GM18951 (cell line): ENCODE results near the gene AKR1A1.
"Not testable (repeated sequence)": the region's sequence is repeated elsewhere in the genome, so short reads cannot be mapped to it uniquely, and the experiment has no call there.

Experiments used
- POLR2A ChIP-seq: IDR thresholded peaks from 4 replicates; pipeline ENCODE4 v1.6.1; 2011; ENCODE audit warnings: mild to moderate bottlenecking; ENCODE audit not compliant: insufficient read length, insufficient read depth; ENCODE audit errors: extremely low read depth
- in situ Hi-C: fragments of 300-500 bp; cut with MboI; formaldehyde crosslinking; loops from one replicate; pipeline ENCODE4 v1.12.0; 2022; ENCODE audit warnings: low sequenced_read_pairs, mixed read lengths, inconsistent platforms; ENCODE audit not compliant: unreplicated experiment

Gene AKR1A1

DNA sequence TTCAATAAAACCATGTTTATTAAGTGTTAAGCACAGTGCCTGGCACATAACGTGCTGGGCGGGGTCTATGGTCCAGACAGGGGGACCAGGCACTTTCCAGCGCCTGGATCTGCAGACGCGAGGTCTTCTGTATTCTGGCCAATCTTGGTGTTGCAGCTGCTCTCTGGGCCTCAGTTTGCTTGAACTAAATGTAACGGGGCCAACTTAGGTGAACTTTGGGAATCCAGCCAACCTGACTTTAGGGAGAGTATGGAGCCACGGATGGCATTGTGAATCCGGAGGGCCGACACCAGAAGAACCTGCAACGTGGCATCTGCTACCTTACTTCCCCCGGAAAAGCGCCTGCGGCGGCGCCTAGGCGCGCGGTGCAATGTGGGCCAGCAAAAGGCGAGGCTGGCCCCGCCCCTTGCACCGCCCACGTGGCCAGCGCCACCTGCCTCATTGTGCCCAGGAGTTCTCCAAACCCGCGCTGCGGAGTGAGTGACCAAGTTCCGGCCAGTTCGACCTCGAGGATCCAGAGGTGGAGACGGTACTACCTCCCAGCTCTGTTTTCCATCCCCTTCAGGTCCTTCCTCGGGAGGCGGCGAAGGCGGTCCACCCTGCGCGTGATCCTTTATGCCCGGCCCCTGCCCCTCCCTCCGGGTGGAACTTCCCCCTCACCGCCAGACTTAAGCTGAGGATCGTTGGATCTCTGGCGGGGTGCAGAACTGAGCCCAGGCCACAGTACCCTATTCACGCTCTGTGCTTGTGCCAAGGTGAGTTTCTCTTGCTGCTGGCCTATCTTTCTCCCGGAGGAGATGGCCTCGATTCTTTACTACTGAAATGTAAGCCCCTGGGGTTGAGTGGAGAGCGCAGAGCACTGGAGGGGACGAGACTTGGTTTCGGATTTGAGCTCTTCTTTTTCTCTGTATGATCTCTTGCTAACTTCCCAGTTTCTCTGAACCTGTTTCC is at the start of gene AKR1A1:
Gene AKR1A1 (plus strand): TSS at position 426 of the 951 bp plus-strand sequence. CDS start 10,969 bp downstream, outside the sequence.
- peak; percentile 95 for TF ChIP-seq POLR2A
- in situ Hi-C loops: no loop called here

DNA sequence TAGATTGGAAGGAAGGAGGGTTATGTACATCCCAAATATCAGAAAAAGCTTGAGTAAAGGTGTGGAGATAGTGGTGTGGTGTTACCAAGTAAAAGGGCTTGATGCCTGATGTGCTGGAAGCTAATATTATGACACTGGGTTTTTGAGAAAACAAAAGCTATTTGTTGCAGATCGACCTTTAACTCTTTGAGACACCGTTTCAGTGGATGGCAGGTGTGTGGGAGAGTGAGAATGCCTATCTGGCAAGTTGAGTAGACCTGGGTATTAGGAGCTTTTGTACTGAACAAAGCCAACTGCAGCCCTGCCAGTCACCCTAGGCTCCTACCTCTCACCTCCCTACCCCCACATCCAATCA is 49.1 kb upstream of the AKR1A1 start:
- in situ Hi-C loops: no loop called here
- no peak for TF ChIP-seq POLR2A

DNA sequence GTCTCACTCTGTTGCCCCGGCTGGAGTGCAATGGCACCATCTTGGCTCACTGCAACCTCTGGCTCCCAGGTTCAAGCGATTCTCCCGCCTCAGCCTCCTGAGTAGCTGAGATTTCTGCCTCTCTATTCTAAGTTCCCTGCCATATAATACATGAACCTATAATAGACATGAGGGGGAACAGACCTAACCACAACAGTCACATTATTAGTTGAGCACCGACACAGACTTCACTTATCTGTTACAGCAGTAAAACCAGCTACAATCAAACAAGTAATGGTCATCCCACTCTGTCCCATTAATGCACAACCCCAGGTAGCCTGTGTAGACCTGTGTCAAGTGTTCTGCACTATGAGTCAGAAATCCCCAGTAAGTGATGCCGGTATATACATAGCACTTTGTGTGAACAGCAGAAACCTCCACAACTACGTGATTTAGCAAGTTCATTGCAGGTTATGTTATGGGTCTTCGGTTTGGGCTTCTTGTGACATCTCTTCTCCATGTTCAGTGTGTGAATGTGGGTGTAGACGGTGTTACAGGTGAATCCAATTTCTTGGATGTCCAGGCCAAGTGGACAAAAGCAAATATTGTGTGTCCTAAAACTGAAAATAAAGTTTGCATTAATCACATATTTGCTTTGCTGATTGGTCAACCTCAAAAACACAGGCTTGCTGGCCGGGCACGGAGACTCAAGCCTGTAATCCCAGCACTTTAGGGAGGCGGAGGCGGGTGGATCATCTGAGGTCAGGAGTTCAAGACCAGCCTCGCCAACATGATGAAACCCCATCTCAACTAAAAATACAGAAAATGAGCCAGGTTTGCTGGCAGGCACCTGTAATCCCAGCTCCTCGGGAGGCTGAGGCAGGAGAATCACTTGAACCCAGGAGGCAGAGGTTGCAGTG is 46.9 kb upstream of the AKR1A1 start:
- TF ChIP-seq POLR2A: no peak
- in situ Hi-C loops: no loop called here

DNA sequence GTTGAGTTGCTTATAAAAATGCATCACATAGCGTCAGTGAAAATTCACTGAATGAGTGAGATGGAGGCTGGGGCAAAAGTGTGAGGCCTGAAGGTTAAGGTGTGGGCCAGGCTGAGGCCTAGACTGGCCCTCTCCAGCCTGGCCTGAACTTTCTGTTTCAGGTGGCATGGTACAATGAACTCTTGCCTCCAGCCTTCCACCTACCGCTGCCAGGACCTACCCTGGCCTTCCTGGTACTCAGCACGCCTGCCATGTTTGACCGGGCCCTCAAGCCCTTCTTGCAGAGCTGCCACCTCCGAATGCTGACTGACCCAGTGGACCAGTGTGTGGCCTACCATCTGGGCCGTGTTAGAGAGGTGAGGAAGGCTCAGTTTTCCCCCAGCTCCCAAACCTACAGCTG is 43.4 kb upstream of the AKR1A1 start:
- TF ChIP-seq POLR2A: peak; percentile 21
- in situ Hi-C loops: loop anchor here (5.0 kb wide), 1 partner anchor 65 kb away; no protein-coding TSS in a partner anchor

DNA sequence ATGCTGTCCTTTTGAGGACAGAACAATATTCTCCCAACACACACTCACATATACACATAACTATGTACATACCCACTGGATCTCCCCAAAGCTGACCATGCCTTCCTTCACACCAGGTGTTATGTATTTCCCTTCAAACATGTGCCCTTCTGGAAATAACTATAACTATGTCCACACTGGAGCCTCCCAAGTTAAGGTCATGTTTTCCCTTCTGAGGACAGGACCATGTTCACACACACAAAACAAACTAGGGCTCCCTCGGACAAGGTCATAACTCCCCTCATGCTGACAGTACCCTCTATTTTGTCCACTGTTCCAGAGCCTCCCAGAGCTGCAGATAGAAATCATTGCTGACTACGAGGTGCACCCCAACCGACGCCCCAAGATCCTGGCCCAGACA is 42.7 kb upstream of the AKR1A1 start:
- in situ Hi-C loops: loop anchor here (5.0 kb wide), 1 partner anchor 64 kb away; no protein-coding TSS in a partner anchor
- no peak for TF ChIP-seq POLR2A

DNA sequence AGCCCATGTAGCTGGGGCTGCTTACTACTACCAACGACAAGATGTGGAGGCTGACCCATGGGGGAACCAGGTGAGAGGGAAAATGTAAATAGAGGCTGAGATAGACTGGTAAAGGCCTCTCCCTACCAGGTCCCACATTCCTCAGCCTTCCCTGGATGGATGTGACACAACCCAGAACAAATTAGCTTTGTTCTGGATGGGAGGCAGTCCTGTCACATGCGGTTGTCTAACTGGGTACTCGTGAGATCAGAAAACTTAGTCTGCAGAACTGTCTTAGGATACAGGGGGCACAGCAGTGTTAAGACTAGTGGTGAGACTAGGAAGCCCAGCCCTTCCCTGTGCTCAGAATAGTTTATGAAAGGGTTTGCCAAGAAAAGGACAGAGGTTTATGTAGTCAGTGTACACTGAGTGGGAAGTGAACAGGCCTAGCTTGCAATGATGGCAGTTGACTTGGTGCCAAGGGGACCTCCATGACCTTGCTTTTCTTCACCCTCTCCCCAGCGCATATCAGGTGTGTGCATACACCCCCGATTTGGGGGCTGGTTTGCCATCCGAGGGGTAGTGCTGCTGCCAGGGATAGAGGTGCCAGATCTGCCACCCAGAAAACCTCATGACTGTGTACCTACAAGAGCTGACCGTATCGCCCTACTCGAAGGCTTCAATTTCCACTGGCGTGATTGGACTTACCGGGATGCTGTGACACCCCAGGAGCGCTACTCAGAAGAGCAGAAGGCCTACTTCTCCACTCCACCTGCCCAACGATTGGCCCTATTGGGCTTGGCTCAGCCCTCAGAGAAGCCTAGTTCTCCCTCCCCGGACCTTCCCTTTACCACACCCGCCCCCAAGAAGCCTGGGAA is 42.1 kb upstream of the AKR1A1 start:
- in situ Hi-C loops: loop anchor here (5.0 kb wide), 1 partner anchor 64 kb away; no protein-coding TSS in a partner anchor

DNA sequence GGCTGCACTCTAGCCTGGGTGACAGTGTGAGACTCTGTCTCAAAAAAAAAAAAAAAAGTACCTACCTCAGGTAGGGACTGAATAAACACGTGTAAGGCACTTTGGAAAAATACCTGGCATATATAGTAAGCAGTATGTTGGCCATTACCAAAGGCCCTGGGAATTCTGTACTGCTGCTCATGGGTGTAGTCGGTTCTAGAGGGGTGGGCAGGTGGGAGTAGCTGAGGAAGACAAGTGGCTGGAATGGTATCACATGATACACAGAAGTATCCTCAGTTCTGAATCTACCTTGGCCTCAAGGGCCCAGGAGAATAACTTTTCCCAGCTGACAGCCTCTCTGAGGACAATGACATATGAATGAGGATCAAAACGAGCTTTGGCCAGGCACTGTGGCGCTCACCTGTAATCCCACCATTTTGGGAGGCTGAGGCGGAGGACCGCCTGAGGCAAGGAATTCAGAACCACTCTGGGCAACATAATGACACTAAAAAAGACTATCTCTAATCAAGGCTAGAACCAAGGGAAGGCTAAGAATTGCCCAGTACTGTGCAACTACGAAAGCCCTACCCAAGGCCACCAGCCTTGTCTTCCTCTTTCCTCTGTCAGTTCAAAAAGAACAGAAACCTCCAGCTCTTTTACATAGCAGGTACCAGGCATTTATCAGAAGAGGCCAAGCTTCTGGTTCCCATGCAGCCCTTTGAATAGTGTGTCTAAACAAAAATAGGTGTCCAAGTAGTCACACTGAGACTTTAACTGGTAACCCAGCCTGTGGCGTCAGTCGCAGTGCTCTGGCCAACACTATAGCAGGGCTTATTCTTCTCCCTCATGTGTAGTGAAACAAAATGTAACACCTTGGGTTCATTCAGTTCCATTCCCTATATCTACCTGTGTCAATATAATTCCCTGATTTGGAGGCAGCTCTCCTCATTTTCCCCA is 40.3 kb upstream of the AKR1A1 start:
- in situ Hi-C loops: no loop called here
- no peak for TF ChIP-seq POLR2A

More for the DNA sequence above, 42.1 kb upstream of the AKR1A1 start:
- TF ChIP-seq POLR2A: peak; percentile 36

DNA sequence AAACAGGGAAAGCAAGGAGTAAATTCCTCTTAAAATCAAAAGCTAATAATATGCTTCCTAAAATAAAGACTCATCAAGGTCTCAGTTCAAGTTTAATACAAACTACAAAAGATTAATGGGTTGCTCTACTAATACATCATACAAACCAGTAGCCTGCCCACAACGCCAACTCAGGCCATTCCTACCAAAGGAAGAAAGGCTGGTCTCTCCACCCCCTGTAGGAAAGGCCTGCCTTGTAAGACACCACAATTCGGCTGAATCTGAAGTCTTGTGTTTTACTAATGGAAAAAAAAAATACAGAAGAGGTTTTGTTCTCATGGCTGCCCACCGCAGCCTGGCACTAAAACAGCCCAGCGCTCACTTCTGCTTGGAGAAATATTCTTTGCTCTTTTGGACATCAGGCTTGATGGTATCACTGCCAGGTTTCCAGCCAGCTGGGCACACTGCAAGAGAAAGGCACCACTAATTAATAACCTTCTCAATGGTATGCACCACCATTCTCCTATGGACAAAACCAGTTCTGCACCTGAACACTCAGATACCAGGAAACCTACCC is 39.6 kb upstream of the AKR1A1 start:
- in situ Hi-C loops: no loop called here
- no peak for TF ChIP-seq POLR2A

DNA sequence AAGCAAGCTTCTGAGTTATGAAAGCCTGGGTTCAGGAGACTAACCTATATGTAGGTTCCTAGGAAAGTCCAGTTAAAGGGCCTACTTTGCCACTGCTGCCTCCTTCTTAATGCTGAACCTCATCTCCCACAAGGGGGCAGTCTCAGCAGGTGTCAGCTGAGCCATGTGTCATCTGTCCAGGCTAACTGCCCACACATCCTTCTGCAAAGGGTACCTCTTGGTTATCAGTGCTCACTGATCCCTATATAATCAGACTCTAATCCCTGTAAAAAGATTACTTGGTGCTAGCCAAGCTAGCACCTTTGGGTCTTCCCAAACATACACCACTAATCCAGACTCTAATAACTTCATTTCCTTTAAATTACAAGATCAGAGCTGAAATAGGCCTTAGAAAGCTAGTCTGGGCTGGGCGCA is 38.0 kb upstream of the AKR1A1 start:
- in situ Hi-C loops: no loop called here
- TF ChIP-seq POLR2A: no peak

DNA sequence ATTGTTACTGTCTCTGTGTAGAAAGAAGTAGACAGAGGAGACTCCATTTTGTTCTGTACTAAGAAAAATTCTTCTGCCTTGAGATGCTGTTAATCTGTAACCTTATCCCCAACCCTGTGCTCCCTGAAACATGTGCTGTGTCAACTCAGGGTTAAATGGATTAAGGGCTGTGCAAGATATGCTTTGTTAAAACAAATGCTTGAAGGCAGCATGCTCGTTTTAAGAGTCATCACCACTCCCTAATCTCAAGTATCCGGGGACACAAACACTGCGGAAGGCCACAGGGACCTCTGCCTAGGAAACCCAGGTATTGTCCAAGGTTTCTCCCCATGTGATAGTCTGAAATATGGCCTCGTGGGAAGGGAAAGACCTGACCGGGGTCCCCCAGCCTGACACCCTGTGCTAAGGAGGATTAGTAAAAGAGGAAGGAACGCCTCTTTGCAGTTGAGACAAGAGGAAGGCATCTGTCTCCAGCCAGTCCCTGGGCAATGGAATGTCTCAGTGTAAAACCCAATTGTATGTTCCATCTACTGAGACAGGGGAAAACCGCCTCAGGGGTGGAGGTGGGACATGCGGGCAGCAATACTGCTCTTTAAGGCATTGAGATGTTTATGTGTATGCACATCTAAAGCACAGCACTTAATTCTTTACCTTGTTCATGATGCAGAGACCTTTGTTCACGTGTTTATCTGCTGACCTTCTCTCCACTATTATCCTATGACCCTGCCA is 36.9 kb upstream of the AKR1A1 start:
- in situ Hi-C loops: not testable (repeated sequence)

DNA sequence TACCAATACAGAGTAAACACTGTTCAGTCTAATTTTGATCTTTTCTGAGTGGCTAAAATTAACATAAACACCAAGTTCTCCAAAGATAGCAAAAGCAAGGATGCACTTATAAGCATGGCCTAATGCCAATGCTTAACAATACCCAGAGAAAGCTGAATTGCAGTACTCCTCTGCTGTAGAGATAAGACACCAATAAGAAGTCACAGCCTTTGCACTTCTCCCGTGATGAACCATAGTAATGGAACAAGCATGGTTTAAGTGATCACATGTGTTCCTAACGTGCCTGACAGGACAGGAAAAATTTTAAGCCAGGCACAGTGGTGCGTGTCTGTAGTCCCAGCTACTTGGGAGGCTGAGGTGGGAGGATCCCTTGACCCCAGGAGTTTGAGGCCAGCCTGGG is 34.6 kb upstream of the AKR1A1 start:
- no peak for TF ChIP-seq POLR2A
- in situ Hi-C loops: no loop called here
